ENCODE results near the gene BACE2. TPM values are rescaled to one million over a fixed set of nuclear protein-coding genes. Genes with fewer than 3 reads are reported as not detected.

BACE2 gene
- total RNA-seq, 2 experiments from 2014 or later, result not detected

DNA sequence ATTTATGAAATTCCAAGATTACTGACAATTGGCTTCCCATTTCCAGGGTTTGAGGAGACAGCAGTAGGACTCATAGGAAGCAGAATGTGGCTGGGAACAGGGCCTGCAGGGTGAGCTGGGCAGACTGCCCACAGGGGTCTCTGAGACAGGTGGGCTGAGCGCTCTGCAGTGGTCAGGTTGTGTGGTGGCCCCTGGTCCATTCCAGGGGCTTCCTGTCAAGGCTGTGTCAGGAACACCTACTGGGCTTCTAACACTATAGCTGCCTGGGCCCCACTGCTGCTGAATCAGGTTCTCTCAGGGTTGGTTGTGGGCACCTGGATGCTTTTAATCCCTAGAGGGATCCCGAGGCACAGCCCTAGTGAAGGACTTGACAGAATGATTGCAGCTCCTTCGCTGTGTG is 72.1 kb downstream of the BACE2 start:
- intact Hi-C loops (cut with micrococcal nuclease; ENCODE audit: unreplicated experiment), result no loop called here
- Histone ChIP-seq H3K4me2 (ENCODE audit: low read length) (no peak overlapping the region), H3K9me3 (ENCODE audit: low read length) (no peaks in the 10 kb centered on the region), H3K9me2 (ENCODE audit: insufficient read depth, low read length) (no peaks in the 10 kb centered on the region), H3K27ac (ENCODE audit: low read depth, low read length, poor library complexity, severe bottlenecking) (no peak overlapping the region), H3K79me2 (ENCODE audit: insufficient read depth, low read depth, low read length) (no peaks in the 10 kb centered on the region), H3K4me3 (ENCODE audit: low read depth, low read length, poor library complexity, severe bottlenecking) (no peak overlapping the region), H3K4me1 (ENCODE audit: insufficient read depth, low read length, poor library complexity, severe bottlenecking) (no peaks in the 10 kb centered on the region), H2AFZ (ENCODE audit: low read length) (no peak overlapping the region), H4K20me1 (ENCODE audit: insufficient read depth, low read length) (no peaks in the 10 kb centered on the region), H3K36me3 (ENCODE audit: insufficient read depth, low read length) (no peaks in the 10 kb centered on the region)
- TF ChIP-seq, protein P1, sequence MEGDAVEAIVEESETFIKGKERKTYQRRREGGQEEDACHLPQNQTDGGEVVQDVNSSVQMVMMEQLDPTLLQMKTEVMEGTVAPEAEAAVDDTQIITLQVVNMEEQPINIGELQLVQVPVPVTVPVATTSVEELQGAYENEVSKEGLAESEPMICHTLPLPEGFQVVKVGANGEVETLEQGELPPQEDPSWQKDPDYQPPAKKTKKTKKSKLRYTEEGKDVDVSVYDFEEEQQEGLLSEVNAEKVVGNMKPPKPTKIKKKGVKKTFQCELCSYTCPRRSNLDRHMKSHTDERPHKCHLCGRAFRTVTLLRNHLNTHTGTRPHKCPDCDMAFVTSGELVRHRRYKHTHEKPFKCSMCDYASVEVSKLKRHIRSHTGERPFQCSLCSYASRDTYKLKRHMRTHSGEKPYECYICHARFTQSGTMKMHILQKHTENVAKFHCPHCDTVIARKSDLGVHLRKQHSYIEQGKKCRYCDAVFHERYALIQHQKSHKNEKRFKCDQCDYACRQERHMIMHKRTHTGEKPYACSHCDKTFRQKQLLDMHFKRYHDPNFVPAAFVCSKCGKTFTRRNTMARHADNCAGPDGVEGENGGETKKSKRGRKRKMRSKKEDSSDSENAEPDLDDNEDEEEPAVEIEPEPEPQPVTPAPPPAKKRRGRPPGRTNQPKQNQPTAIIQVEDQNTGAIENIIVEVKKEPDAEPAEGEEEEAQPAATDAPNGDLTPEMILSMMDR (conservative IDR thresholded peaks at IDR 0.05; ENCODE audit: low read length), result no peak
- no peak for TF ChIP-seq EZH2phosphoT487 (IDR thresholded peaks at IDR 0.05; ENCODE audit: borderline replicate concordance, low read depth, low read length)
- BruUV-seq (replicated peaks), result no TSS peak
- ChIA-PET POLR2A (no interaction called here), CTCF (ENCODE audit: unreplicated experiment) (no interaction called here)
- DNase-seq (ENCODE audit: low spot score), result no peak

DNA sequence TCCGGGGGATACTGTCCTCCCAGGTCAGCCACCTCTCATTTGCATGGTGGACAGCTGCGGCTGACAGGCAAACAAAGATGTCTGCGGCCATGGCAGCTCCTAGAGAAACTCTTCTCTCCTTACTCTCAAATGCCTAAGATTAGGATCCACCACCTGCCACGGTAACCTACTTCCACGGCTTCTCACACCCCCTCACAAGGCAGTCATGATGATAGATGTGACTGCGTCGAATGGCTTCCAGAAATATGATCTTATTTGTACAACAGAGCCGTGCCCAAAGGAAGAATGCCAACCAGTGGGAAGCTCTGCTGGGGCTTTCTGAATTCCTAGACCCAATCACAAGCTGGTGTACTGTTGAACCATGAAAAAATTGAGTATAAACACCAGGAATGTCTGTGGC is 73.4 kb downstream of the BACE2 start:
- TF ChIP-seq, protein P1 (conservative IDR thresholded peaks at IDR 0.05; ENCODE audit: low read length), result no peak
- TF ChIP-seq EZH2phosphoT487 (IDR thresholded peaks at IDR 0.05; ENCODE audit: borderline replicate concordance, low read depth, low read length), result no peak
- no peaks in the 10 kb centered on the region for H3K9me3 ChIP-seq (ENCODE audit: low read length)
- intact Hi-C loops (cut with micrococcal nuclease; ENCODE audit: unreplicated experiment), result no loop called here
- H4K20me1 ChIP-seq (ENCODE audit: insufficient read depth, low read length), result no peaks in the 10 kb centered on the region
- no peaks in the 10 kb centered on the region for H3K36me3 ChIP-seq (ENCODE audit: insufficient read depth, low read length)
- H3K9me2 ChIP-seq (ENCODE audit: insufficient read depth, low read length), result no peaks in the 10 kb centered on the region
- H3K79me2 ChIP-seq (ENCODE audit: insufficient read depth, low read depth, low read length), result no peaks in the 10 kb centered on the region
- ChIA-PET POLR2A (no interaction called here), CTCF (ENCODE audit: unreplicated experiment) (no interaction called here)
- H2AFZ ChIP-seq (ENCODE audit: low read length), result no peak overlapping the region
- no peaks in the 10 kb centered on the region for H3K4me1 ChIP-seq (ENCODE audit: insufficient read depth, low read length, poor library complexity, severe bottlenecking)
- no peak overlapping the region for H3K4me2 ChIP-seq (ENCODE audit: low read length)
- H3K27ac ChIP-seq (ENCODE audit: low read depth, low read length, poor library complexity, severe bottlenecking), result no peak overlapping the region
- no TSS peak for BruUV-seq (replicated peaks)
- no peak for DNase-seq (ENCODE audit: low spot score)
- no peak overlapping the region for H3K4me3 ChIP-seq (ENCODE audit: low read depth, low read length, poor library complexity, severe bottlenecking)

DNA sequence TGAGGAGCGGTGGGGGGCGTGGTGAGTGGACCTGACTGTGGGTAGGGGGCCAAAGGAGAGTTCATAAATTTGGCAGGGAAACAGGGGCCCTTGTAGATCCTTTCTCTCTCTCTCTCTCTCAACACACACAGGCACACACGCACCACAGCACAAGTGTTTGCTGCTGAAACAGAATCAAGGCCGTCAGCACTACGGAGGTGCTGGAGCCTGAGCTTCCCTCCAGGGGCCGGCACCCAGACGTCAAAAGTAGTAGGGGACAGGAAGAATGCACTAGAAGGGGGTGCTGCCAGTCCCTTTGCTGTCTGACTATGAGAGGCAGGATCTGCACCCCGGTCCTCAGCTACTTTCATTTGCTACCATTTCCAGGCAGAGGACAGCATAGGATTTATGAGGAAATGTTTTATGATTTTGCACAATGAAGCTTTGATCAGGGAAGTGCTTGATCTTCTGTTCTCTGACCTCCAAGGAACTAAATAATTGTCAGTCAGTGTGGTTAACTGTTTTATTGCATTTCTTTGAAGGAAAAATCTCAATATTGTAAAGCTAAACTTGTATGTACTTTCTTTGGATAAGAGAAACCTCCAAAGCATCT is 74.4 kb downstream of the BACE2 start:
- H4K20me1 ChIP-seq (ENCODE audit: insufficient read depth, low read length), result no peaks in the 10 kb centered on the region
- TF ChIP-seq EZH2phosphoT487 (IDR thresholded peaks at IDR 0.05; ENCODE audit: borderline replicate concordance, low read depth, low read length), result no peak
- TF ChIP-seq, protein P1 (conservative IDR thresholded peaks at IDR 0.05; ENCODE audit: low read length), result no peak
- no peaks in the 10 kb centered on the region for H3K9me2 ChIP-seq (ENCODE audit: insufficient read depth, low read length)
- DNase-seq (ENCODE audit: low spot score), result no peak
- H3K4me3 ChIP-seq (ENCODE audit: low read depth, low read length, poor library complexity, severe bottlenecking), result no peak overlapping the region
- H3K9me3 ChIP-seq (ENCODE audit: low read length), result no peaks in the 10 kb centered on the region
- no TSS peak for BruUV-seq (replicated peaks)
- no peaks in the 10 kb centered on the region for H3K79me2 ChIP-seq (ENCODE audit: insufficient read depth, low read depth, low read length)
- ChIA-PET CTCF (ENCODE audit: unreplicated experiment) (no interaction called here), POLR2A (no interaction called here)
- no peaks in the 10 kb centered on the region for H3K36me3 ChIP-seq (ENCODE audit: insufficient read depth, low read length)
- intact Hi-C loops (cut with micrococcal nuclease; ENCODE audit: unreplicated experiment), result no loop called here
- no peak overlapping the region for H2AFZ ChIP-seq (ENCODE audit: low read length)
- H3K4me2 ChIP-seq (ENCODE audit: low read length), result no peak overlapping the region
- H3K27ac ChIP-seq (ENCODE audit: low read depth, low read length, poor library complexity, severe bottlenecking), result no peak overlapping the region
- no peaks in the 10 kb centered on the region for H3K4me1 ChIP-seq (ENCODE audit: insufficient read depth, low read length, poor library complexity, severe bottlenecking)

All from OCI-LY7 (cell line).